GM21515 (cell line): ENCODE measurements around the gene LAMB3.

Source experiments
- ATAC-seq: cut with Tn5 transposase; IDR thresholded peaks from one replicate; pipeline ENCODE4 v1.9.1; 2021; ENCODE audit not compliant: unreplicated experiment

LAMB3 gene

GRCh38 chr1:209598227-209598626, 54.0 kb downstream of the LAMB3 start:
- ATAC-seq, result no peak

- no peak for ATAC-seq
Observed at GRCh38 chr1:209597499-209597898, 54.7 kb downstream of the LAMB3 start.

GRCh38 chr1:209595599-209596285, 56.5 kb downstream of the LAMB3 start:
- no peak for ATAC-seq

- no peak for ATAC-seq
Observed at GRCh38 chr1:209595028-209595427, 57.2 kb downstream of the LAMB3 start.

- ATAC-seq, result no peak
Observed at GRCh38 chr1:209594440-209594839, 57.8 kb downstream of the LAMB3 start.

- ATAC-seq, result no peak
Observed at GRCh38 chr1:209593747-209594146, 58.5 kb downstream of the LAMB3 start.

- ATAC-seq, result no peak
Observed at GRCh38 chr1:209590405-209590804, 61.8 kb downstream of the LAMB3 start.

GRCh38 chr1:209589863-209590262, 62.4 kb downstream of the LAMB3 start:
- ATAC-seq, result no peak

- ATAC-seq, result no peak
Observed at GRCh38 chr1:209589440-209589839, 62.8 kb downstream of the LAMB3 start.

- ATAC-seq, result no peak
Observed at GRCh38 chr1:209587789-209588188, 64.4 kb downstream of the LAMB3 start.

GRCh38 chr1:209586221-209586740, 65.9 kb downstream of the LAMB3 start:
- no peak for ATAC-seq

GRCh38 chr1:209585672-209586071, 66.6 kb downstream of the LAMB3 start:
- no peak for ATAC-seq

GRCh38 chr1:209585197-209585596, 67.0 kb downstream of the LAMB3 start:
- no peak for ATAC-seq

- no peak for ATAC-seq
Observed at GRCh38 chr1:209584231-209584672, 68.0 kb downstream of the LAMB3 start.

GRCh38 chr1:209583408-209583807, 68.8 kb downstream of the LAMB3 start, which contains the start of gene CAMK1G:
CAMK1G (plus strand) TSS chr1:209583714; CDS start chr1:209594984, 11,270 bp downstream.
- ATAC-seq, result no peak

GRCh38 chr1:209580577-209580976, 71.6 kb downstream of the LAMB3 start:
- no peak for ATAC-seq

GRCh38 chr1:209577346-209577745, 74.9 kb downstream of the LAMB3 start:
- no peak for ATAC-seq

- ATAC-seq, result peak; percentile 85
Observed at GRCh38 chr1:209576392-209577197, 75.6 kb downstream of the LAMB3 start.

GRCh38 chr1:209570743-209571142, 81.5 kb downstream of the LAMB3 start:
- ATAC-seq, result no peak

GRCh38 chr1:209569455-209570207, 82.6 kb downstream of the LAMB3 start:
- no peak for ATAC-seq

GRCh38 chr1:209567698-209568175, 84.5 kb downstream of the LAMB3 start:
- ATAC-seq, result no peak
